HUDEP-2 (cell line): ENCODE data around the gene UBE2I.
A peak's percentile ranks its signal among the peaks of the same experiment; 100 is the strongest.

Experiments used
- DNase-seq, 76 experiments: peaks; one replicate each; lab custom pipeline; 2025; ENCODE audit not compliant: unreplicated experiment in 76 of 76; lab: John Stamatoyannopoulos, UW

Gene UBE2I

DNA sequence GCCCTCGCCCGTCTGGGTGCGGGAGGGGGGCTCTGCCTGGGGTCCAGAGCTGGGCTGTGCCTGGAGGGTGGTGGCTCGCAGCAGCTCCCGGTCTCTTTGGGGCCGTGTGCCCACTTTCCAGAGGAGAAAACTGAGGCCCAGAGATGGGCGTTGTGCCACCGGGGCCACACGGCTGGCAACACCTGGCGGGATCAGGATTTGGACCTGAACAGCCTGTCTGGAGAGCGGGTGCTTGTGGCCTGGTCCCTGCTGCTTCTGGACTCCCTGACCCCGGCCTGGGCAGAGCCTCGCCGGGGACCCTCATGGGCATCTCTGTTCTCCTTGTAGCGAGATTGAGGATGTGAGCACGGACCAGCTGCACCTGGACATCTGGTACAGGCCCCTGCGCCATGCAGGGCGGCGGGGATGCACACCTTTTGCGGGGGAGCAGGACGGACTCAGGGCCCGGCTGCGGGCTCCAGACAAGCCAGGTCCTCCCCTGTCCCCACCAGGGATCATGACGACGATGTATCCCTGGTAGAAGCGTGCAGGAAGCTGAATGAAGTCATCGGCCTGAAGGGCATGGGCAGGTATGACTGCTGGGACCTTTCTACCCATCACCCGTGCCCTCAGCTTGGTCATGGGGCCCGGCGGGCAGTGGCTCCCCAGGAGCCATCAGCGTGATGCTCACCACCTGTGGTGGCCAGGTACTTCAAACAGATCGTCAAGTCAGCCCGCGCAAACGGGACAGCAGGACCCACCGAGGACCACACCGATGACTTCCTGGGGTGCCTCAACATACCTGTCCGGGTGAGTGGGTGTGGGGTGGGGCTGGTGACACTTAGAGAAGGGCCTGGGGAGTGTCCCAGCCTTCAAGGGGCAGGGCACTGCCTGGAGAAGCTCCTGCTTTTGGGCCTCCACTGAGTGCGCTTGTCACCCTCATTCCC, 32.3 kb downstream of the UBE2I start:
- no peak for DNase-seq

DNA sequence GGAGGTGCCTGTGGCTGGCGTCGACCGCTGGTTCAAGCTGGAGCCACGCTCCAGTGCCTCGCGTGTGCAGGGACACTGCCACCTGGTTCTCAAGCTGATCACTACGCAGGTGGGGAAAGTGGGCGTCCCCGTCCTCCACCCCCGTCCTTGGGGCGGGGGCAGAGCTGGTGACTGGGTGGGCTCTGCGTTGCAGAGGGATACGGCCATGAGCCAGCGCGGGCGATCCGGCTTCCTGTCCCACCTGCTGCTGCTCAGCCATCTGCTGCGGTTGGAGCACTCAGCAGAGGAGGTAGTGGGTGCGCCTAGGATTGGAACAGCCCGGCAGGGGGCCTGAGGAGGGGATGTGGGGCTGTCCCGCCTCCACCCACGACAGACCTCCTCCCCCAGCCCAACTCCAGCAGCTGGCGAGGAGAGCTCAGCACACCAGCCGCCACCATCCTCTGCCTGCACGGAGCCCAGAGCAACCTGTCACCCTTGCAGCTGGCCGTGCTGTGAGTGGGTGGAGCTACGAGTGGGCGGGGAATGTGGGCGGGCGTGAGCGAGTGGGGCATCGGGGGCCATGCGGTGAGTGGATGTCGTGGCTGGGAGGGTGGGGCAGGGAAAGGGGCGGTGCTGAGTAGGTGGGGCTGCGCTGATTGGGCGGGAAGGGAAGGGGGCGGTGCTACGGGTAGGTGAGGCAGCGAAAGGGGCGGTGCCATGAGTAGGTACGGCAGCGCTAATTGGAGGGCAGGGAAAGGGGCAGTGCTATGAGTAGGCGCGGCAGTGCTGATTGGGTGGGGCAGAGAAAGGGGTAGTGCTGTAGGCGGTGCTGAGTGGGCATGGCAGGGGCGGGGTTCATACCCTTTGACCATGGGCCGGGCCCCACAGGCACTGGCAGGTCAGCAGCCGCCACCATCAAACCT, 33.3 kb downstream of the UBE2I start:
- peak in 75 of 76 experiments; percentile 61 to 99 (median 97) for DNase-seq

DNA sequence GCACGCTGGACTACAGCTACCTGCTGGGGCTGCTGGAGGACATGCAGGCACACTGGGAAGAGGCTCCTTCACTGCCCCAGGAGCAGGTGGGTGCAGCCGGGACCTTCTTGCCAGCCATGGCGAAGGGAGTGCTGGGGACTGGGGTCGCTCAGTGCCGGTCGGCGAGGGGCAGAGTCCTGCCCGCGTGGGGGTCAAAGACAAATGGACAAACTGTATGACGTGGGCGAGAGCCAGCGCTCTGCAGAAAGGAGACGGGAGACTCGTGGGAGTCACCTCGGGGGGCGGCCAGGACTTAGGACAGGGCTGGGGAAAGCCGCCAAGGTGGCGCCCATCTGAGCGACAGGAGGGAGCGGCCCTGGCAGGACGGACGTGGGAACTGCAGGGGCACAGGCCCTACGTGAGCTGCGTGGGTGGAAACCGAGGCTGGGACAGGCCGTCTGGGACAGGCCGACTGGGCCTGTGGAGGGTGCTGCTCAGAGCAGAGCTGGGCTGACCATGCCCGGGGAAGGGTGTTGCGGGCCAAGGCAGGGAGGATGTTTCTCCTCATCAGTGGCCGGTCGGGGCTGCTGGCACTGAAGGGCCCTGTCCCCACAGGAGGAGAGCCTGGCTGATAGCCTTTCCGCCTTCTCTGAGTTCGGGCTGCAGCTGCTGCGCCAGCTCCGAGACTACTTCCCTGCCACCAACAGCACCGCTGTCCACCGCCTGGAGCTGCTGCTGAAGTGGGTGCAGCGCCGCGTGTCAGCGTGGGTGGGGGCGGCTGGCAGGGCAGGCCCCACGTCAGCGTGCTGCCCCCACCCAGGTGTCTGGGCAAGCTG, 34.2 kb downstream of the UBE2I start:
- DNase-seq, result no peak

DNA sequence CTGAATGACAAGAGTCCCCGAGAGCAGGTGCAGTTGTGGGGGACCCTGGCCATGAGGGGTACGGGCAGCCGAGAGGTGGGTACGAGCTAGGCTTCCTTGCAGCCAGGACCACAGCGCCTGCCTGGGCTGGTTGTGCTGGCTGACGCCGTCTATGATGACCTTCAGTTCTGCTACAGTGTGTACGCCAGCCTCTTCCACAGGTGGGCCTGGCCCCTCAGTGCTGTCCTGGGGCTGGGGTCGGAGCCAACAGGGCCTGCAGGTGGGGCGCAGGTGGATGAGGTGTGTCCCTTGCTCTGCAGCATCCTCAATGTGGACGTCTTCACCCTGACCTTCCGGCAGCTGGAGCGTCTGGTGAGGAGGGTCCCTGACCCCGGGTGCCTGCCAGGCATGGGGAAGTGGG, 35.1 kb downstream of the UBE2I start:
- no peak for DNase-seq

DNA sequence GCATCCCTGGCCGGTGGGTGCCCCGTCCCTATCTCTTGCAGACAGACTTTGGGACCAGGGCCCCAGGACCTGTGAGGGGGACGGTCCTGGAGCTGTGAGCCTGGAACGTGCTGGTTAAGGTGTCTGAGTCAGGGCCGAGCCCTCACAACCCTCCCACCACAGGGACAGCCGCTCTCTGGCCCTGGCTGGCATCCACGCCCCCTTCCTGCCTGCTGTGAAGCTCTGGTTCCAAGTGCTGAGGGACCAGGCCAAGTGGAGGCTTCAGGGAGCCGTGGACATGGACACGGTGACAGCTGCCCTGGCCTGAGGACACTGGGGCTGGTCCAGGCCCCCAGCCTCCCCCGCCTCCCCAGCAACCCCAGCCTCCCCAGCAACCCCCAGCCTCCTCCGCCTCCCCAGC, 35.7 kb downstream of the UBE2I start:
- no peak for DNase-seq

DNA sequence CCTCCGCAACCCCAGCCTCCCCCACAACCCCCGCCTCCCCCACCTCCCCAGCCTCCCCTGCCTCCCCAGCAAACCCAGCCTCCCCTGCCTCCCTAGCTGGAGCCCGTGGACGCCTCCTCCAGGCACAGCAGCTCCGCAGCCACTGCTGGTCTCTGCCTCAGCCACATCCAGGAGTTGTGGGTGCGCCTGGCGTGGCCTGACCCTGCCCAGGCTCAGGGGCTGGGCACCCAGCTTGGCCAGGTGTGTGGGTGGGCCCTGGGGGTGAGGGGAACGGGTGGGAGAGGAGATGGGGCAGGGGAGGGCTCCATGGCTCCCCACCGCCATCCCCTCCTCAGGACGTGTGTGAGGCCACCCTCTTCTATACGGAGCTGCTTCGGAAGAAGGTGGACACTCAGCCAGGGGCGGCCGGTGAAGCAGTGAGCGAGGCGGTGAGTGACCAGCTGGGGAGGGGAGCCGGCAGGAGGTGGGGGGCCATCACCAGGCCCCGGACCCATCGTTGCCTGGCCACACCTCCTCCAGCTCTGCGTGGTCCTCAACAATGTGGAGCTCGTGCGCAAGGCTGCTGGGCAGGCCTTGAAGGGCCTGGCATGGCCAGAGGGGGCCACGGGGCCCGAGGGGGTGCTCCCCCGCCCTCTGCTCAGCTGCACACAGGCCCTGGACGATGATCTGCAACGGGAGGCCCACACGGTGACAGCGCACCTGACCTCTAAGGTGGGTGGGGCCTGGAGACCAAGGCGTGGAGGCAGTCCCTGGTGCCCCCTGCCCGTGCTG, 36.4 kb downstream of the UBE2I start:
- no peak for DNase-seq

DNA sequence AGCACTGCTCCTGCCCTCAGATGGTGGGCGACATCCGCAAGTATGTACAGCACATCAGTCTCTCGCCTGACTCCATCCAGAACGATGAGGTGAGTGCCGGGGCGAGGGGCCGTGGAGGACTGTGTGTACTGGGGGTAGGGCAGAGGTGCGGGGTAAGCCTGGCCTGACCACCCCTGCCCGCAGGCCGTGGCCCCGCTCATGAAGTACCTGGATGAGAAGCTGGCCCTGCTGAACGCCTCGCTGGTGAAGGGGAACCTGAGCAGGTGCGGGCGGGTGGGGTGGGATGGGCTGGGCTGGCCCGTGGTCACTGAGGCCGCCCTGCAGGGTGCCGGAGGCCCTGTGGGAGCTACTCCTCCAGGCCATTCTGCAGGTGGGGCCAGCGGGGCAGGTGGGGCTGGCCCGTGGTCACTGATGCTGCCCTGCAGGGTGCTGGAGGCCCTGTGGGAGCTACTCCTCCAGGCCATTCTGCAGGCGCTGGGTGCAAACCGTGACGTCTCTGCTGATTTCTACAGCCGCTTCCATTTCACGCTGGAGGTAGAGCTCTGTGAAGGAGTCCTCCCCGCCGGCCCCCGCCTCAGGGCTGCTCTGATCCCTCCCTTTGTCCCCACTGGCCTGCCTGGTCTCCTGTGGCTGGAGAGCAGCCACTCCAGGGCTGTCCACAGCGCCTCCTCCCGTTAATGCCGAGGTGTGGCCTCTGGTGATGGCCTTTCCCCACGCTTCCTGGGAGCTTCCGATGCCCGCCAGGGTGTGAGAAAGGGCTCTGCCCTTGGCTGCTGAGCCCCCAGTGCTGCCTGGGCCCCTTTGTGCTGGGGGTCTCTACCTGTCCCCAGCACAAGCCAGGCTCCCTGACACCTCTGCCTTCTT, 37.2 kb downstream of the UBE2I start:
- no peak for DNase-seq

DNA sequence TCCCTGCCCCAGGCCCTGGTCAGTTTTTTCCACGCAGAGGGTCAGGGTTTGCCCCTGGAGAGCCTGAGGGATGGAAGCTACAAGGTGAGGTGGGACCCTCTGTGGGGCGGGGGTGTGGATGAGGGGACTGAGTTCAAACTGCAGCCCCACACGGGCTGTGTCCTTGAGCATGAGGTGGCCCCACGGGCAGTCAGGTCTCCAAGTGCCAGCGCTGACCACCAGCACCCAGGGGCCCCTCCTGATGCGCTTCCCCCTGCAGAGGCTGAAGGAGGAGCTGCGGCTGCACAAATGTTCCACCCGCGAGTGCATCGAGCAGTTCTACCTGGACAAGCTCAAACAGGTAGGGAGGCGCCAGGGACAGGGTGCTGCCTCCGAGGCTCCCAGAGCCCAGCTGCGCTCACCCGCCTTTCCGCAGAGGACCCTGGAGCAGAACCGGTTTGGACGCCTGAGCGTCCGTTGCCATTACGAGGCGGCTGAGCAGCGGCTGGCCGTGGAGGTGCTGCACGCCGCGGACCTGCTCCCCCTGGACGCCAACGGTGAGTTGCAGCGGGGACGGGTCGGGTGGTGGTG, 37.9 kb downstream of the UBE2I start:
- no peak for DNase-seq

DNA sequence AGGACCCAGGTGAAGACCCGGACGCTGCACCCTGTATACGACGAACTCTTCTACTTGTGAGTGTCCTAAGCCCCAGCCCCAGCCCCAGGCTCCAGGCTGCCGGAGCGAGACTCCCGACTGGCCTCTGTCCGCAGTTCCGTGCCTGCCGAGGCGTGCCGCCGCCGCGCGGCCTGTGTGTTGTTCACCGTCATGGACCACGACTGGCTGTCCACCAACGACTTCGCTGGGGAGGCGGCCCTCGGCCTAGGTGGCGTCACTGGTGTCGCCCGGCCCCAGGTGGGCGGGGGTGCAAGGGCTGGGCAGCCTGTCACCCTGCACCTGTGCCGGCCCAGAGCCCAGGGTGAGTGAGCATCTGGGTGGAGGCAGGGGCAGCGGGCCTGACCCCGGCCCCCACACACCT, 38.5 kb downstream of the UBE2I start:
- no peak for DNase-seq

DNA sequence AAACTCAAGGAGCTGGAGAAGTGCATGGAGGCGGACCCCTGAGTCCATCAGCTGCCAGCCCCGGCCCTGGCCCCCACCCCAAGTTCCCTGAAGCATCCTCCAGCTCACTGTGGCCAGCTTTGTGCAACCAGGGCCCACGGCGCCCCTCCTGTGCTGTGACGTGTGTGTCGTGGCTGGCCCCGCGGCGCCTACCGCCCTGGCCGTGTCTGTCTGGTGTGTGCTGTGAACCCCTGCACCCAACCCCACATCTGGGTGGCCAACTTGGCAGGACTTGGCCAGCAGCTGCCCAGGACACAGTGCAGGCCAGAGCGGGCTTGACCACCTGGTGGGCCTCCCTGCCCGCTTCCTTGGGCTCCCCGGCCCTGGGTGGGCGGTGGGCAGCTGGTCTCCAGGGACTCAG, 39.0 kb downstream of the UBE2I start:
- no peak for DNase-seq

DNA sequence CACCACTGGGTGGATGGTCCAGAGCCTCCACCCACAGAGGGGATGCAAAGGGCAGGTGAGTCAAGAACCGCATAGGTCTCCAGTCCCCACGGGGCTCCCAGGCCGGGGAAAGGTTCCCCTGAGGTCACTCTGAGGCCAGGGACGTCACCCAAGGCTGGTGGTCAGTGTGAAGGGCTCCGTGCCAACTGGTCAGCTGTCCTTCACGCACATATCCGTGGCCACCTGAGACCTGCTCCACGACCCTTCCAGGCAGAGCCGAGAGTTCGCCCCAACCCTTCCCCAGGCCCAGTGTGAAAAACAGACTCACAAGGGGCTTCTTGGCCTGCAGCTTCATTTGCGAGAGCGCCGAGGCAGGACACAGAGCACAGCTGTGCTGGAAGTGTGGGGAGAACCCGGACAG, 39.5 kb downstream of the UBE2I start:
- no peak for DNase-seq

DNA sequence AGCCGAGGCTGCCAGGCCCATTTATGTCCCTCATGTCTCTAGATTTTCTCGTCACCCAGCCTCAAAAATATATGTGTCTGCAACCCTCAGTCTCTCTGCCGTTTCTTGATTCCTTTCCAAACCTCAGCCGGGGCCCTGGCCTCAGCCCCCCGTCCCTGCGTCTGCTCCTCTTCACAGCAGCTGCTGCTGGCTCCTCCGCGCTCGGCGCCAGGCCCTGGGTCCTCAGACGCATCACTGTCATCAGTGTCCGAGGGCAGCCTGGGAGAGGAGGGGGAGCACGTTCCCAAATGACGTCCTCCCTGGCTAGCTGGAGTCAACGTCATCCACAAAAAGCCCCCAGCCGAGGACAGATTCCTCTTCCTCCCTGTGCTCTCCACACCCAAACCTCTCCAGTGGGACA, 39.9 kb downstream of the UBE2I start:
- no peak for DNase-seq

DNA sequence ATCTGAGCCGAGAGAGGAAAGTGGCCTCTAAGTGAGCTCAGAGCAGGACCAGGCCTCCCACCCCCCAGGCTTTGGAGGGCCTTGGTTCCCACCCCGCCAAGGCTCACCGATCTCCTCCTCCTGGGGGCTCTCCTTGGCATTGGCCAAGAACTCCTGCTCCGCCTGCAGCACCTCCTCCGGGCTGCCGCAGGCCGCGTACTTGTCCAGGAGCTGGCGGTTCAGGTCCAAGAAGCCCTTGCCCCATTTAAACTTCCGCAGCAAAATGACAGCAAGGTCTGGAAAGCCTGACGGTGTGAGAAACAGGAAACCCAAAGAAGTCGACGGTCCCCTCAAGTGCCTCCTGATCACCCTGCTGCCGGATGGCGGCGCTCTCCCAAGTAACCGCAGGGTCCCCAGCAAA, 40.5 kb downstream of the UBE2I start:
- no peak for DNase-seq

DNA sequence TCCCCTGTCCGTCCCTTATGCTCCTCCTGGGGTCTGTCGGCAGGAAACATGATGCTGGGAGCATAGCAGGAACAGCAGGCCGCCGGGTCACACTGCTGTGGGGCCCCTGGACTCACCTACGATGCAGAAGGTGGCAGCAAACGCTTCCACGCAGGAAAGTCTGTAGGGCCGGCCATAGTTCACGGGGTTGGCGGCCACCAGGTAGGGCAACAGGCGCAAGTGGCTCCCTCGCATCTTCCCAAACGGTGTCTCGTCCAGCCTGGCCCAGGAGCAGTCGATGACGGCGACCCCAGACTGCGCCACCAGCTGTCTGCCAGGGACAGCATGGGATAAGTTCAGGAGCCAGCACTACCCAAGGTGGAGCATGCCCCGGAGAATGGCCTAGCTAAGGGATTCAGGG, 41.3 kb downstream of the UBE2I start:
- no peak for DNase-seq

DNA sequence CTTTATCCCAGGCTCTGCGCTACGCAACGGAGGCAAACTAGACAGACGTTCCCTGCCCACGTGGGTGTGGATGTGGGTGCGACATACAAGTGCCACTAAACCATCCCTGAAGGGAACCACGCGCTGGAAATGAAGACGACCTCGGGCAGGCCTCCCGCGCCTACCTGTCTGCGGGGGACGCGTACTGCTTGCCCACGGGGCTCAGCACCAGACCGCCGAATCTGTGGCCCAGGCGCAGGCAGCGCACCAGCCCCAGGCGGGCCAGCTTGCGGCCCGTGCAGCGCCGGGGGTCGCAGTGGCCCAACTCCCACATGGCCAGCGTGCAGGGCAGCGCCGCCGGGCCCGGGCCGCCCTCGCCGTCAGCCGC, 41.8 kb downstream of the UBE2I start:
- peak in 1 of 76 experiments; percentile 20 for DNase-seq

DNA sequence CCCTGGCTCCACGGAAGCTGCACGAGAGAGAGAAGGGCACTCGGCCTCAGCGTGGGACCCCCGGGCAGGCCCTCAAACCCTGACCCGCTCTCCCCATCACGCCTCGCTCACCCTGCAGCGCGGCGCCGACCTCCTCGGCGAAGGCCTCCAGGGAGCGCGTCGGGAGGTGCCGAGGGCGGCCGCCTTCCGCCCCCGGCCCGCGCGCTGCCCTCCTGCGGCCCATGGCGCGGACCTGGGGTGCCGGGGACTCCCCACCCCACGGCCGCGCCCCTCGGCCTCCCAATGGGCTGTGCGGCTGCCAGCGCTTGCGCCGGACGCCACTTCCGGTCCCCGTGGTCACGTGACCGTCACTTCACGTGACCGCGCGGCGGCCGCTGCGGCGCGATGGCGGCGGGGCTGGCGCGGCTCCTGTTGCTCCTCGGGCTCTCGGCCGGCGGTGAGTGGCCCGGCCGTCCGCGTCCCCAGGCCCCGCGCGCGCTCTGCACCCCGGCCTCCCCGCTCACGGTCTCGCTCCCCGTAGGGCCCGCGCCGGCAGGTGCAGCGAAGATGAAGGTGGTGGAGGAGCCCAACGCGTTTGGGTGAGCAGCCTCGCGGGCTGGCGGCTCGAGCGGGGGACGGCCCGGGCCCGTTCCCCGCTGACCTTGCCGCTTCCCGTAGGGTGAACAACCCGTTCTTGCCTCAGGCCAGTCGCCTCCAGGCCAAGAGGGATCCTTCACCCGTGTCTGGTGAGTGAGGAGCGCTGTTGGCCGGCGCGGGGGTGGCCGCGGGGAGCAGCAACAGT, 42.3 kb downstream of the UBE2I start, which contains the start of the genes GNPTG and TSR3:
Gene GNPTG (plus strand): TSS at position 350 of the 781 bp plus-strand sequence. CDS start 35 bp downstream, at position 385.
Gene TSR3 (minus strand): TSS at position 297 of the 781 bp plus-strand sequence. CDS start 74 bp downstream, at position 223.
- DNase-seq, result peak in 73 of 76 experiments; percentile 7 to 86 (median 72)

DNA sequence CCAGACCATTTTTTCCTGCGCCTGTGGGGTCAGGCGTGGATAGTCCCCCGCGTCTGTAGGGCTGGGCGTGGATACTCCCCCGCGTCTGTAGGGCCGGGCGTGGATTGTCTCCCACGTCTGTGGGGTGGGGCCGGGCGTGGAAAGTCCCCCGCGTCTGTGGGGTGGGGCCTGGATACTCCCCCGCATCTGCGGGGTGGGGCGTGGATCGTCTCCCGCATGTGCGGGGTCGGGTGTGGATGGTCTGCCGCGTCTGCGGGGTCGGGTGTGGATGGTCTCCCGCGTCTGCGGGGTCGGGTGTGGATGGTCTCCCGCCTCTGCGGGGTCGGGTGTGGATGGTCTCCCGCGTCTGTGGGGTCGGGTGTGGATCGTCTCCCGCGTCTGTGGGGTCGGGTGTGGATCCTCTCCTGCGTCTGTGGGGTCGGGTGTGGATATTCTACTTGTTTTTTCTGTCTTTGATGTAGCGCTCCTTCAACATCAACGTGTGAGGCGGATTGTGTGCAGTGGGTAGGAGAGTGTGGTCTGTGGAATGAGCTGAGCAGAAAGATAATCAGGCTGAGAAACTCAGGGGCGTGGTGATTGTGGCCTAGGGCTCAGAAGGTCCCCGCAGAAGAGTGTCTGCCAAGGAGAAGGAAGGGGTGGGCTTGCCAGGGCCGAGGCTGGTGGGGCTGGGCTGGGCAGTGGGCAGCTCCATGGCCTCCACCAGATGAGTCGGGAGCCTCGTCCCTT, 45.5 kb downstream of the UBE2I start:
- DNase-seq, result no peak
